GM21528 (cell line): ENCODE data around the gene POGK.
"Not testable (repeated sequence)": the region's sequence is repeated elsewhere in the genome, so short reads cannot be mapped to it uniquely, and the experiment has no call there.

ENCODE experiments used
- ATAC-seq: cut with Tn5 transposase; IDR thresholded peaks from one replicate; pipeline ENCODE4 v1.9.1; 2021; ENCODE audit warnings: mild to moderate bottlenecking, moderate library complexity; ENCODE audit not compliant: unreplicated experiment, low FRiP score

Gene POGK

DNA sequence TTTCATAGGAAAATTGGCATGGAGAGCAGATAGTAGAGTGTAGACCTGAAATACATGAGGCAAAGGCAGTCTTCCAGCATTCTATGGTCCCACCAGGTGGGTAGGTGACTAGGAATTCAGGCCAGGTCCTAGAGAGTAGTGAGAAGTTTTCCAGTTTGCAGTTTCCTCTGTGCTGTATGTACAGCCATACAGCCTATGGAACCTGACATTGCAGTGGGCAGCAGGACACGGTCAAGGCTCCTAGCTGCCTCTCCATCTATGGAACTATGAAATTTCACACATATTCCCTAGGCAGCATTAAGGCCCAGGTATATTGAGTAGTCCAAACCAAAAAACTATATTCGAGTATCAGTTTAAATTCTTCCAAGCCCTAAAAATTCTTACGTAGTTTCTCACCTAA, 16.3 kb downstream of the POGK start:
- no peak for ATAC-seq

DNA sequence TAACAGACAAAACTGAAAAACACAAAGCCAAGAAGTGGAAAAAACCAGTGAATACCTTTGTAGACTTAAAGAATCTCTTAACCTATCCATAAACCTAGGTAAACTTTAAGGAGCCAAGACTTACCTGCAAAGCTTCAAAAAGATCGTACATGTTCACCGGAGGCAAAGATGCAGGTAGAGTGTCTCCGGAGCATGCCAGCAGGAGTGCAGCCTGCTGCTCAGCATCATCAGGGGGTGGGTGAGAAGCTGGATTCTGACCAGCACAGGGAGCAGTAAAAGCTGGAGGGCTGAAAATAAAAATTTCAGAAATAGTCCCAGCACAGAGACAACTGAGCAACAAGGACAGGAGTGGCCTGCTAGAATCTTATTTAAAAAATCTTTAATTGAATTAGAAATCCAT, 18.7 kb downstream of the POGK start:
- no peak for ATAC-seq

DNA sequence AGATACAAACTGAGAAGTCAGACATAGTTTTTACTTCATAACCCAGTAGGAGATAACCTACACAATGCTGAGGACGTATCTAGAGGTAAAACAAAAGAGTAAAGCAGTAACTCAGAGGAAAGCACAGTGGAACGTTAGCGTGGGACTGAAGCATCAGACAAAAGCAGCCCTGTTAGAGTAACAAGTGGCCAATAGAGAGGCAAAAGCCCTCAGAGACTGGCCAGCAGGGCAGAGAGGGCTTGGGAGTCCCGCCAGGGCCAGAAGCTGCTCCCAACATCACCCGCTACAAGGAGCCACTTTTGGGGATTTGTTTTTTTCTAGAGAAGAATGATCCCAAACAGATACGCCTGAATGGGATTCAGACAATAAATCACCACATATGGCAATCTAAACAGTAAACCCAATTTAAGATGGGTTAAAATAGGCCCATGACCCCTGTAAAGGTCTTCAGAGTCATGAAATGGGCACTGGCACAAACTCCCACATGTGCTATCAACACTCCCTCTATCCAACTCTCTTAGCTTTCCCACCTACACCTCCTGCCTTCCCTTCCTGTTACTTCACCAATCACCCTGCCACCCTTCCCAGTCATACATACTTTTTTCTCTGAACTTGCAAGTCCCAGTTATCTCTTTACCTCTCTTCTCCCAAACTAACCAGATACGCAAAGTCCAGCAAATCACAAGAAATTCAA, 19.6 kb downstream of the POGK start:
- no peak for ATAC-seq

DNA sequence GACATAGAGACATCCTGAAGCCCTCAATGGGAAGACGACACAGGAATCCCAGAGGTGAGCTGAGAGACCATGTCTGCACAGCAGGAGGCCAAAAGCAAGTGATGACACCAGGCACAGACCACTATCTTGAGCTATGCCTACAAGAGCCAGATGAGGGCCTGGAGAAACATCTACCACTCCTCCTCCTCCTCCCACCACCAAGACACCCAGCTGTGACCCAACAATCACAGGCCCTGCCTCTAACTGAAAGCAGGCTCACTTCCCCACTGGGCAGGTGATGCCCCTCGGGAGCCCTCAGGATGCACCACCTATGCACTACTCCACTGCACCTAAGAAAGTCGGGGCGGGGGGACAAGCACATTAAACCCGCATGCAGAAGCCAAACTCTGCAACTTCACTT, 20.3 kb downstream of the POGK start:
- no peak for ATAC-seq

DNA sequence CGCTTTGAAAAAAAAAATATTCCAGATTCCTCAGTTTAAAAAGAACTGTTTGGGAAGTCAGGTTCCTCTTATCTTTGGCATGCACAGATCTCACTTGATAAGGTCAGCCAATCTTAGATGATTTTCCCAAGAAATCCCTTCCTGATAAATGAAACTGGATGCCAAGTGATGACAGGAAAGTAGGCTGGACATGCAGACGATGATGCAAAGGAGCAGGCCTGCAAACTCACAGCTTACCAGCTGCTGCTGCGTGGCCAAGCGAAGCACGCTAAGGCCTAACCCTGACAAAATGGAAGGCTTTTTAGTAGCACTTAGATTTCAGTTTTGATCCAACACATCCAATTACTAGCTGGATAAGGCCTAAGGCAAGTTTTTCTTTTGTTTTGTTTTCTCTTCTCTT, 26.7 kb downstream of the POGK start:
- ATAC-seq, result no peak

DNA sequence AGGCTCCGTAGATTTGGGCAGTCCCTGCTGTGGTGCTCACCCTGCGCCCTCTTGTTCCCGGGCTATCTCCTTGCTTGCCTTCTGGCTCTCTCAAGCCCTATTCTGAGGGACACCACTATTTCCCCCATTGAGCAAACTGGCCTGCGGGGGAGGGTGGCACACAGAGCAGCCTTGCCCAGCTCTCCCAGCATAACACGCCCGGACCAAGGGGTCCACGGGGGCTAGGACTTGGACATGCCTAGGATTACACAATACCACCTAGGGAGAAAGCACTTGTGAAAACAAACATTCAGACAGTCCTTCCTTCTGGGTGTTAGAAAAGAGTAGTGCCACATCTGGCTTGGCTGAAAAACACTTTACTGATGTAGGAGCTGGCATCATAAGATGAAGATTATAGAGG, 29.4 kb downstream of the POGK start:
- ATAC-seq, result no peak

DNA sequence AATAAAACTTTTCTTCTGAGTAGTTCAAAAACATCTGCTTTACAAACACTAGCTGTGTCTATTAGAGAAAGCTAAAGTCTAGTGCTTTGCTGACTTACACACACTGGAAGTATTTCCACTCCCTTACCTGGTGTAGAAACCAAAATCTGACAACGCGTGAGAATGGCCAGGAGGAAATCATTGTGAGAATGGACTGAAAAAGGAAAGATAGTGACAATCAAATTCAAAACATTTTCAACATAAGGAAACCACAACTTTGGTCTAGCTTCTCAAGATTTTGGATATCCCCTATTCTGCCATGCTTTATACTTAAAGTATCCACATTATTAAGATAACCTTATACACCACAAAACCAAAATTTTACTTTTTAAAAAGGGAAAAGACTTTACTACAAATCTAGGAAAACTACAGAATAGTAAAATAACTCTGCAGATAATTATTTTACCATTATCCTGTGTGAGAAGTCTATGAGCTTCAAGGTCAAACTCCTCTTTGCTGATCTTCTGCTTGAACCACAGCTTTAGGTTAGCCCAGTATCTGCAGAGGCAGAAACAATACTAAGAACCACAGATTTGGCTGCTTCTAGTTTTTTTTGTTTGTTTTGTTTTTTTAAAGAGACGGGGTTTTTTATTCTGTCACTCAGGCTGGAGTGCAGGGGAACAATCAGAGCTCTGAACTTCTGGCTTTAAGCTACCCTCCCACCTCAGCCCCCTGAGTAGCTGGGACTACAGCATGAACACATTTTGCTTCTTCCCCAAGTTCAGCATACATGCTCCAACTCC, 30.2 kb downstream of the POGK start:
- no peak for ATAC-seq

DNA sequence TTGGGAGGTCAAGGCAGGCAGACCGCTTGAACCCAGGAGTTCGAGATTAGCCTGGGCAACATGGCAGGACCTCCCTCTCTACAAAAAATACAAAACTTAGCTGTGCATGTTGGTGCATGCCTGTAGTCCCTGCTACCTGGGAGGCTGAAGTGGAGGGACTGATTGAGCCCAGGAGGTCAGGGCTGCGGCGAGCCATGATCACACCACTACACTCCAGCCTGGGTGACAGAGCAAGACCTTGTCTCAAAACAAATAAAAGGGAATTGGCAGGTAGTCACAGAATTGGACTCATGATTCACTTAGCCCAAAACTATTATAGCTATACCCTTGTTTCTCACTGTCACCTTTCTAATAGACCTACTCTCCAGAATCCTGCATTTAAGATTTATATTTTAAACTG, 31.3 kb downstream of the POGK start:
- no peak for ATAC-seq

DNA sequence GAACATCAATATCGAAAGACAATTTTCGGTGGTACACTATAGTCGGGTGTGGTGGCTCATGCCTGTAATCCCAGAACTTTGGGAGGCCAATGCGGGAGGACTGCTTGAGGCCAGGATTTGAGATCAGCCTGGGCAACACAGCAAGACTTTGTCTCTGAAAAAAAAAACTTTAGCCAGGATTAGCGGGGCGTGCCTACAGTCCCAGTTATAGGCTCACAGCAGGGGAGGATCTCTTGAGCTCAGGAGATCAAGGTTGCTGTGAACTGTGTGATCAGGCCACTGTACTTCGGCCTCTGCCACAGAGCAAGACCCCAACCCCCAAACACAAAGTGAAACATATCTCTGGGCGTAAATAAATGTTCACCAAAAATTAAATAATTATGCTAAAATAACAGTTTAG, 35.2 kb downstream of the POGK start:
- ATAC-seq, result no peak

DNA sequence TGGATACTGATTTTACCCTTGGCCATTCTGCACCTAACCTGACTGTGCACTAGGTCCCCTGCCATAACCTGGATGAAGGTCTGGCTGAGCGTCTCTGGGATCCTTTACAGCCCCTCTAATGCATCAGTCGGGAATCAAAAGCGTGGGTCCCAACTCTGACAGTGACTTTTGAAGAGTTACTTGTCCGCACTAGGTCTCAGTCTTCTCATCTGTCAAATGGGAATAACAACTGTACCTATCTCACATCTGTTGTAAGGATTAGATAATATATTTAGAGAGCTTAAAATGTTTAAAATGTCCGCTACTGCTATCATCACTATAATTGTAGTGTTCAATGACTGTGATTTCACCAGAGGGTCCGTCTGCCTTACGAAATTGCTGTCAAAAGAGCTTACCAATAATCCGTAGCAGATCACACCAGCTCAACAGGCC, 36.0 kb downstream of the POGK start:
- ATAC-seq, result no peak

DNA sequence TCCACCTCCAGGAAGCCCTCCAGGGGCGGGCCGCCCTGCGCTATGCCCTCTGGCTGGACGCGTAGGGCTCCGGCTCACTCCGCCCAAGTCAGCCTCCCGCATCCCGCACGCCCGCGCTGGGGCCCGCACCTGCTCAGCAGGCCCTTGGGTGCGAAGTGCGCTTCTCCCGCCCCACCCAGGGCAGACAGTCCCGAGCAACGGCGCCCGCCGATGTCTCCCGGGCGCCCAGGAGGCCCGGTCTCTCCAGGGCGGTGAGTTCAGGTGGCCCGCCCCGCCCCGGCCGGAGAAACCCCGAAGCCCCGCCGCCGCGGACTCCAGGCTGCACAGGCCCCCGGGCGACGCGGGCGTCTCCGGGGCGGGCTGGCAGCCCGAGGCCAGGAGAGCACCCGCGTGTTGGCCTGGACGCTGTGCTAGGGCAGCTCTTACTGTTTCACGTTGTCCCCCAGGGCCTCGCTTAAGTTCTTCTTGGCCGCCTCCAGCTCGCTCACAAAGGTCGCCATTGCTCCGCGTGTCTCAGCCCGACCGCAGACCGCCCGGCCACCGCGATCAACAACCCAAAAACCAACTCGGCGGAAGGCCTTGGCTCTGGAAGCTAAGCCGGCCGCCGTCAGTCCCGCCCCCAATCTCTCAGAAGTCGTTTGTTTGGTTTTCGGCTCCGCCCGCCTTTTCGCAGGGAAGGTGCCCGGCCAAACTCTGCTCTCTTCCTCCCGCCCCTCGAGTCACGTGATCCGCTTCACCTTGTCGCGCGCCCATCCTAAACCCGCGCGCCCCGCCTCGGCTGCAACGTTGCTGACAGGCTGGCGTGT, 36.7 kb downstream of the POGK start, which contains the start of gene TADA1:
Gene TADA1, minus strand, starts transcription at position 531 of the 806 bp plus-strand sequence. Its CDS starts 31 bp downstream, at position 500.
- ATAC-seq, result peak; percentile 92

DNA sequence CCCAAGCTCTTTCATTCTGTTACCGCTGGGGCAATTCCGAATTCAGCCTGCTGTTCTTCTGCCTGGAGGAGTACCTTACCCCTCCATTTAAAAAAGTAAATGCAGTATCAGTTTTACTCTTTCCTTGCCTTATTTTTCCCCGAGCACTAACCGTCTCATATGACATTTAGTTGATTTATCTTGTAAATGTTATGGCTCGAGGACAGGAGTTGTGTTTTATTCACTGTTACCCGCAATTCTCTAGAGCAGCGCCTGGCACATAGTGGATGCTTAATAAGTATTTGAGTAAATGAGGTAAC, 37.2 kb downstream of the POGK start:
- peak; percentile 9 for ATAC-seq

DNA sequence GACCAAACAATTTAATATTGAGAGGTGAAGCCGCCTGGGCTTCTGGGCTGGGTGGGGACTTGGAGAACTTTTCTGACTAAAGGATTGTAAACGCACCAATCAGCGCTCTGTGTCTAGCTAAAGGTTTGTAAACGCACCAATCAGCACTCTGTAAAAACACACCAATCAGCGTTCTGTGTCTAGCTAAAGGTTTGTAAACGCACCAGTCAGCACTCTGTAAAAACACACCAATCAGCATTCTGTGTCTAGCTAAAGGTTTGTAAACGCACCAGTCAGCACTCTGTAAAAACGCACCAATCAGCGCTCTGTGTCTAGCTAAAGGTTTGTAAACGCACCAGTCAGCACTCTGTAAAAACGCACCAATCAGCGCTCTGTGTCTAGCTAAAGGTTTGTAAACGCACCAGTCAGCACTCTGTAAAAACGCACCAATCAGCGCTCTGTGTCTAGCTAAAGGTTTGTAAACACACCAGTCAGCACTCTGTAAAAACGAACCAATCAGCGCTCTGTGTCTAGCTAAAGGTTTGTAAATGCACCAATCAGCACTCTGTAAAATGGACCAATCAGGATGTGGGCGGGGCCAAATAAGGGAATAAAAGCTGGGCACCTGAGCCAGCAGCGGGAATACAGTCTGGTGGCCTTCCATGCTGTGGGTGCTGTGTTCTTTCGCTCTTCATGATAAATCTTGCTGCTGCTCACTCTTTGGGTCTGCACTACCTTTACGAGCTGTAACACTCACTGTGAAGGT, 39.1 kb downstream of the POGK start:
- ATAC-seq, result not testable (repeated sequence)

DNA sequence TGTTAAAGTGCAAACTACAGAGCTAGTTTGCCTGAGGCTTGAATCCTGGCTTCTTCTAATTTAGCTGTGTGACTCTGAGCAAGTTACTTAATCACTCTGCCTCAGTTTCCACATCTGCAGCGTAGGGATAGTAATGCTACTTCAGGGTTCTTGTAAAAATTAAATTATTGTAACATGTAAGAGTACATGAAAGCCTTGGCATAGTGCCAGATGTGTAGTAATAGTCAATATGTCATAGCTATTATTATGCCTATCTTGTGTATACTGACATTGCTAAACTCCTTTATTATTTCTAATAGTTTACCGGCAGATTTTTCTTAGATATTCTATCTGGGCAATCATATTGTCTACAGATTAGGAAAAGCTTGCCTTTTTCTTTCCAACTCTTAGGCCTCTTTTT, 43.6 kb downstream of the POGK start:
- ATAC-seq, result no peak

DNA sequence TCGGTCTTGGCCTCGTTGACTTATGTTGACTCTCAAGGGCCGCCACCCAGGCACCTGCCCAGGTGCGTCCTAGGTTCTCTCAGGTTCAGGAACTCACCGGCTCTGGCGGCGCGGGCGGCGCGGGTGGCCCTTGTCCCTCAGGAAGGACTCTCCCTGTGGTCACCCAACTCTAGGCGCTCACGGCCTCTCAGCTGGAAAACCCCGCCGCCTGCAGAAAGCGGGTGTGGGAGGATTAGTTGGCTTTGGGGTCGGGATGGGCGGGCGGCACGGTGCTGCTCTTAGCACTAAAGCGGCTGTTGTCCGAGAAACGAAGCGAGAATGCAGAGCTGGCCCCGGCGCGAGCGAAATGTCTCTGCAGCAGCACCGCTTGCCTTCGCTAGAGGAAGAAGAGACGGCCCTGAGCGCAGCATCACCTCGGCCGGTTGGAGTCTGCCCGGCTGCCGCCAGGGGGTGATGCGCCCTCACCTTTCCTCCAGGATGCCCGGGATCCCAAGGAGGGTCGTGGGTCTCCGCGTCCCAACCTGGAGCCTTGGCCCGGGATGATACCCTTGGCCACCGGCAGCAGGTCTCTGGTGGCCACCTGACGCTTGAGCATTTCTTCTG, 44.9 kb downstream of the POGK start:
- ATAC-seq, result no peak

DNA sequence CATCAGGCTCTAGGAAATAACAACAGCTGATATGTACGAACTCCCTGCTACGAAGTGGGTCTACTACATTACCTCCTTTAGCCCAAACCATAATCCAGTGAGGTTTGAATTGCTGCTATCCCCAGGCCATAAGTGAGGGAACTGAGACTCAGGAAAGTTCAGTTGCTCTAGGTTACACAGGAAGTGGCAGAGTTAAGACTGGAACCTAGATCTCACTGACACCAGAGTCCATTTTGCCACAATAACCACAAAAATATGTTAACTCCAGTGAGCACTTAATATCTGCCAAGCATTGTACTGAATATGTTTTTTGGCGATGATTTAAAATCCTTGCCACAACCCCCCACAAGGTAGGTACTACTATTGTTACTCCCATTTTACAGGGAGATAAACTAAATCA, 45.7 kb downstream of the POGK start:
- ATAC-seq, result no peak

DNA sequence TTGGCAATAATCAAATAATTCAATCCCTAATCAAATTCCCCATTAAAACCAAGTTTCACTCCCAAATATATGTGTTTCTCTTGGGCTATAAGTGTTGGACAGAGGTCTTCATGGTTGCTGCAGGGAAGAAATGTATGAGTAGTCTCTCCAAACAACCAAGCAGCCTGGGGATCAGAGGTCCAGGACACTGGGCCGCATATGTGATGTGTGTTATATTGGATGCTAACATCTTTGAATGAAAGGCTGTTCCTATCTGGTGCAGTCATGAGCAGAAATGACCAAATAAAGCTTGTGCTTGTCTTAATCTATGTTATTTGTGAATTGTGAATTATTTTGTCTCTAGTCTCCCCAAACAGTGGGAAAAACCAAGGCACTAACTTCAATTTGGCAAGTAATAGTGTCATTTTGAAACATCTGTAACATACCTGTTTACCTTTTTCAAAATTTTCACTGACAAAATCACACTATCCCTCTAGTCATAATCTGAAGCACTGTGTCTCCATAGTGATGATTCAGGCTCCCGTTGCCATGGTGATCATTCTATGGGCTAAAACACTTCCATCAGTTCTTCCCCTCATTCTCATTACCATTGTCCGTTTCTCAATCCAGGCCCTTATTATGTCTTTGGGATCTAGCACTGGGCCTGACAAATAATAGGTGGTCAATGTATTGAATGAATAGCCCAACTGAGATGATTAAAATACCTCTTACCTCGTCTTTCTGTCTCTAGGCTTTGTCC, 49.3 kb downstream of the POGK start:
- no peak for ATAC-seq

DNA sequence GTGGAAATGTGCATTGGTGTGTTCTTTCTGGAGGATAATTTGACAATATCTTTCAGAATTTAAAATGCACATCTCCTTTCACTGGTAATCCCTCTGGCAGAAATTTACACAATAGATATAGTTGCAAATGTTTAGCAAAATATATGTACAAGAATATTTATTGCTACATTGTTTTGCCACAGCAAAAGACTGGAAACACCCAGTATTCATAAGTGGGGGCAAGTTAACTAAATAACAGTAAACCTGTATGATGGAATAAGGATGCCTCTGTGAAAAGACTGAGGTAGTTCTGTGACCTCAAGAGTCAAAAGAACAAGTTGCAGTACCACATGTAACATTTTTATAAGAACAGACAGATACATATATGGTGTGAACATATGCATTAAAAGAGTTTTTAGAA, 50.5 kb downstream of the POGK start:
- ATAC-seq, result no peak

DNA sequence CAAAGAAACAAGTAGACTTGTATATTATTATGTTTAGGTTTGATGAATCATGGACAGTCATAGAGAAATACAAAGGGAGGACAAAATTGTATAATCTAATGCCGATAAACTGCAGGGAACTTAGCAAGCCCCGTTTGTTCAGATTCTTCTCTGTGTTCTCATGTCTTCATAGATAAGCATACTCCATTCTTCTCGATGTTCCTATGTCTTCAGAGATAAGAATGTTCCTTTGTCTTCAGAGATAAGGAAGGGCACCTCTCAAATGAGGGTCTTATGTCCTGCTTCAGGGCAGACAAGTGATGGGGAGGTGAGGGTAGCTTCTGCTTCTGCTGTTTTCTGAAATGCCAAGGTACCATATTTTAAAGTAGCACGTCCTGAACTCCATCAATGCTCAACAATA, 56.5 kb downstream of the POGK start:
- no peak for ATAC-seq

DNA sequence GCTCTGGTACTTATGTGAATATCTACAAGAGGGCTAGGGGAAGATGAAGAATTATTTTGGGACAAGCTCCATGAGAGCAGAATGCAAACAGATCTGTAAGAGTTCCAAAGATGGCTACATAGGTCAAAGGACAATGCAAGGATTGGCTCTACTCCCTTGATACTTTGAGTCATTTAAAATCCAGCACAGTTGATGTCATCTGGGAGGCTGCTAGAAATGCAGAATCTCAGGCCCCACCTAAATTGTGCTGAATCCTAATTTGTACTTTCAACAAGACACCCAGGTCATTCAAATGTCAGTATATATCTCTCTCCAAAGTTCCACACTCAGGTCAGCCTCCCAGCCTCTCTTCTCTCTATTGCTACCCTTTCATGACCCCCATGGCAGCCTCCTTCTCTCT, 60.5 kb downstream of the POGK start:
- ATAC-seq, result no peak
